ENCODE measurements around the gene ZRANB3.
"Not testable (repeated sequence)": the region's sequence is repeated elsewhere in the genome, so short reads cannot be mapped to it uniquely, and the experiment has no call there.

ZRANB3 gene

DNA sequence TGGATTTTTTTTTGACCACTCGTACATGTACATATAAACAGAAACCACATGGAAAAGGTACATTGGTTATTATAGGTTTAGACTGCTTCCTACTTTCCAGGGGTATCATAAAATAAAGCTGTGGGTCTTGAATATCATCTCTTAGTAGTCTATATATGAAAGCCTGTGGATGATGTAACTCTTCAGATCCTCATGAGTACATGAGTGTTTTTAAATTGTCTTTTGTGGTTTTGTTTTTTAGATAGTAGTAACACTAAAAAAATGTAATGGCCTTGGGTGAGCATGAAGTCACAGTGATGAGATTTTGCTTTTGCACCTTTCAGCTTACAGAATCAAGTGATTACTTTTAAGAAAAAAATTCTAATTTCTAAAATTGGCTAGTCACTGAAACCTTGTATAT, 398.7 kb downstream of the ZRANB3 start:
- Mint-ChIP-seq H3K4me3 (no peak overlapping the region), H3K27ac (peak overlapping the region in 1 of 2 donors; percentile 7), H3K27me3 (no peaks in the 10 kb centered on the region), H3K9me3 (no peaks in the 10 kb centered on the region), H3K4me1 (peaks cover 16% of the 10 kb centered on the region)
- DNase-seq (no peak), ATAC-seq (peak; percentile 45)

DNA sequence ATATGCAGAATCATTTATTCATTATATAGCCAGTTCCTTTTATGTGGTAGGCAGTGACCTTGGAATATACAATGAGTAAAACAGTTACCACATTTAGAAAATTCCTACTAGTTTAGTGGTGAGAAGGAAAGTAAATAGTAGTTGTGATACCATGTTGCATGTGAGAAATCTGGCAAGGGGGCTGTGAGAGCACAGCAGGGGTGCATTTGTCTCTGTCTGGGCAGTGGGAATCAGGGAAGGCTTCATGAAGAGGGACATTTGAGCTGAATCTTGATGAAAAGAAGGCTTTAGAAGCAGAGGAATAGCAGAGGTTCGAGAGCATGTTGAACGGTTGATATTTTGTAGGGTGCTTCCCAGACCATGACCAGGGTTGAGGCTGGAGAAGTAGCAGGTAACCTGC, 400.3 kb downstream of the ZRANB3 start:
- Mint-ChIP-seq H3K4me3 (no peak overlapping the region), H3K4me1 (peaks cover 16% of the 10 kb centered on the region), H3K9me3 (no peaks in the 10 kb centered on the region), H3K27ac (peak overlapping the region; percentile 1 to 45), H3K27me3 (no peaks in the 10 kb centered on the region)
- ATAC-seq (no peak), DNase-seq (no peak)

DNA sequence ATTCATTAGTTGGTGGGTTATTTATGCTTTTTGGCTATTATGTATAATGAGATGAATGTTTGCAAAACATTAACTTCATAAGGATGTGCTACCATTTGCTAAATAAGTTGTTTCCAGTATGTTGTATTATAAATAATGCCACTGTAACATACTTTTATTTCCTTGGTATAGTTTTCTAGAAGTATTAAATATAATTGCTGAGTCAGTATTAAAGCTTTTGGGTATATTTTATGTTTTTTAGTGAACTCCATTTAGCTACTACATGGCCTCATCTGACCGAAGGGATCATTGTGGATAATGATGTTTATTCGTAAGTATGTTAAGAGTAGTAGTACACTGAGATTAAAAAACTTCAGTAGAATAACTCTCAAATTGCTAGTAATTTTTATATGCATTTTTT, 405.1 kb downstream of the ZRANB3 start:
- H3K4me1 Mint-ChIP-seq = peaks cover 5% of the 10 kb centered on the region
- no peak for DNase-seq
- H3K27ac Mint-ChIP-seq = peak overlapping the region; percentile 96 to 97
- H3K27me3 Mint-ChIP-seq = no peaks in the 10 kb centered on the region
- no peak for ATAC-seq
- H3K4me3 Mint-ChIP-seq = no peak overlapping the region
- H3K9me3 Mint-ChIP-seq = no peaks in the 10 kb centered on the region

DNA sequence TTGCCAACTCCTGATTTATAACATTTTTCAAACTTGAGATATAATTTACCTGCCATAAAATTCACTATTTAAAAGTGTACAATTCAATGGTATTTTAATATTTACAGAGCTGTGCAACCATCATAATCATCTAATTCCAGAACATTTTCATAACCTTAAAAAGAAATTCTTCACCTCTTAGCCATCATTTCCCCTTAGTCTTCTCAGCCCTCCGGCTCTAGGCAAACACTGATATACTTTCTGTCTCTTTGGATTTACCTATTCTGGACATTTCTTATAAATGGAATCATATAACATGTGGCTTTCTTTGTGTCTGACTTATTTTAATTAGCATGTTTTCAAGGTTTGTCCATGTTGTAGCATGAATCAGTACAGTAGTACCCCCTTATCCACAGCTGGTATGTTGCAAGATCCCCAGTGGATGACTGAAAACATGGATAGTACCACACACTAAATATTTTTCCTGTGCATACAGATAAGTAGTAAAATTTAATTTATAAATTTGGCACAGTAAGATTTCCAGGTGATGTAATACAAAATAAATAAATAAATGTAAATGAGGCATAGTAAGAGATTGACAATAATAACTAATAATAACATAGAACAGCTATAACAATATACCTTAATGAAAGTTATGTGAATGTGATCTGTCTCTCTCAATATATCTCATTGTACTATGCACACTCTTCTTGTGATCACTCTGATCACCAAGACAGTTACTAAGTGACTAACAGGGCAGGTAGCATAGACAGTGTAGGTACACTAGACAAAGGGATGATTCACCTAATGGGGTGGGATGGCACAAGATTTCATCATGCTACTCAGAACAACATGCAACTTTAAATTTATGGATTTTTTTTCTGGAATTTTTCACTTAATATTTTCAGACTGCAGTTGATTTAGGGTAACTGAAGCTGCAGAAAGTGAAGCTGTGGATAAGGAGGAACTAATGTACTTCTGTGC, 405.8 kb downstream of the ZRANB3 start:
- H3K27ac Mint-ChIP-seq = peak overlapping the region; percentile 96 to 97
- H3K4me1 Mint-ChIP-seq = no peaks in the 10 kb centered on the region
- no peak overlapping the region for H3K4me3 Mint-ChIP-seq
- ATAC-seq (peak; percentile 96), DNase-seq (no peak)
- H3K27me3 Mint-ChIP-seq = no peaks in the 10 kb centered on the region
- H3K9me3 Mint-ChIP-seq = no peaks in the 10 kb centered on the region

DNA sequence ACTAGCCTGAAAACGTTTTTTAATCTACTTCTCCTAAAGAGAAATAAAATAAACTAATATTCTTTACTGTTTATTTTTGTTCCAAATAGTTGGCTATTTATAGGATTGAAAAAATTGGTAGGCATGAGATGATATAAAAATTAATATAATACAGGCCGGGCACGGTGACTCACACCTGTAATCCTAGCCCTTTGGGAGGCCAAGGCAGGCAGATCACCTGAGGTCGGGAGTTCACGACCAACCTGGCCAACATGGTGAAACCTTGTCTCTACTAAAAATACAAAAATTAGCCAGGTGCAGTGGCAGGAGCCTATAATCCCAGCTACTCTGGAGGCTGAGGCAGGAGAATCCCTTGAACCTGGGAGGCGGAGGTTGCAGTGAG, 409.4 kb downstream of the ZRANB3 start:
- ATAC-seq, H3K4me3 Mint-ChIP-seq, H3K27me3 Mint-ChIP-seq, DNase-seq, H3K4me1 Mint-ChIP-seq, H3K9me3 Mint-ChIP-seq: not testable (repeated sequence)
- H3K27ac Mint-ChIP-seq = peak overlapping the region in 1 of 2 donors; percentile 19

DNA sequence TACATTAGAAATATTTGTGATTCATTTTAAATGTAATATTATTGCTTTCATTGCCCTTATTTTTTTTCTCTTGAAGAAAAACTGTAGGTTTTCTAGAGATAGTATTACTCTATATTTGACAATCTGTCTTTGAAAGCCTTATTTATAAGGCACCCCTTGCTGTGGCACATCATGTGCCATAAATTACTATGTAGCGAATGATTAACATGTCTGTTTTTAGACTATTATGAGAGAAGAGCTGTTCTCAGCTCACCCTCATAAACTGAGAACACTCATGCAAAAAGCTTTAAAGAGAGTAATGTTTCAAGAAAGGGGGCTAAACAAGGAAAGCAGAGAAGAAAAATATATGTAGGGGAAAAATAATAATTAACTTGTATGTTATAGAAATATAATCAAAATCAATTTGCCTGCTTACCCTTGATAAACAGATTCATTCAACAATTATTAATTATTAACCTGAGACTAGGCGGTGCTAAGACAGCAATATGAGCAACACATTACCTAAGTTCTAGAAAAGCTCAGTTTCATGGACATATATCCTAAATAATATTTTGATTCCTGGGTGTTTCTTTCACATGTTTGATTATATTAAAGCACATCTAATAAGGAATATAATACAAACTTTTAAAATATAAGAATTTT, 409.9 kb downstream of the ZRANB3 start:
- ATAC-seq (no peak), DNase-seq (no peak)
- Mint-ChIP-seq H3K4me3 (no peak overlapping the region), H3K9me3 (no peaks in the 10 kb centered on the region), H3K27me3 (no peaks in the 10 kb centered on the region), H3K27ac (no peak overlapping the region), H3K4me1 (no peaks in the 10 kb centered on the region)

DNA sequence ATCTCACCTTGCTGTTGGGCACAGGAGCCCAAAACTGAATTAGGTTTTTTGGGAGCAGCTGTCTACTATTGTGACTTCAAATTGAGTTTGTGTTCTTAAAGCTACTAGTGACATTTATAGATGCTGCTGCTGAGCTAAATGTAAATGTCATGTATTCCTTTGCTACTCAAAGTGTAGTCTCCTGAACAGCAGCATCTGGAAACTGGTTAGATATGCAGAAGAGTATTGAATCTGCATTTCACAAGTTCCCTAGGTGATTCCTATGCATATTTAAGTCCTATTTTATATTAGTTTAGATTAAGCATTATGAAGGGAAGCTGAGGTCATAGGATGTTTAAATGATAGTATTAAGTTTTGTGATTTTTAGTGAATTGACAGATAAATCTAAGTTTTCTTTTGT, 411.4 kb downstream of the ZRANB3 start:
- DNase-seq (no peak), ATAC-seq (no peak)
- Mint-ChIP-seq H3K4me1 (no peaks in the 10 kb centered on the region), H3K9me3 (no peaks in the 10 kb centered on the region), H3K27me3 (no peaks in the 10 kb centered on the region), H3K27ac (peak overlapping the region in 1 of 2 donors; percentile 56), H3K4me3 (no peak overlapping the region)

DNA sequence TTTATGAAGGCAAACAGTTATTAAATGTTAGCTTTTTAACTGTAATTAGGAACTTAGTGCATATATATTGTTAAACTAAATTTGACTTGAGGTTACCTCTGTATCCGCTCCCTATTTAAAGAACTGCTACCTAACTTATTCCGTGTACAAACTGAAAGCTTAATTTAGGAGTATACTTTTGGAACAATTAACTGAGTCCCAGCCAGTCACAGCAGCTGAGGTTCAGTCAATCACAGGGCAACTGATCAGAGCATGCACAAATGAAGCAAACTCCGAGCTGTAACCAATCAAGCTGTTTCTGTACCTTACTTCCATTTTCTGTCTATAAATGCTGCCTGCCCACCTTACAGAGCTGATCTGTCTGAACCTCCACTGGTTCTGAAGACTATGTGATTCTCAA, 417.7 kb downstream of the ZRANB3 start:
- no peaks in the 10 kb centered on the region for H3K9me3 Mint-ChIP-seq
- ATAC-seq (no peak), DNase-seq (no peak)
- H3K27me3 Mint-ChIP-seq = no peaks in the 10 kb centered on the region
- H3K4me3 Mint-ChIP-seq = no peak overlapping the region
- H3K4me1 Mint-ChIP-seq = no peaks in the 10 kb centered on the region
- H3K27ac Mint-ChIP-seq = no peak overlapping the region

DNA sequence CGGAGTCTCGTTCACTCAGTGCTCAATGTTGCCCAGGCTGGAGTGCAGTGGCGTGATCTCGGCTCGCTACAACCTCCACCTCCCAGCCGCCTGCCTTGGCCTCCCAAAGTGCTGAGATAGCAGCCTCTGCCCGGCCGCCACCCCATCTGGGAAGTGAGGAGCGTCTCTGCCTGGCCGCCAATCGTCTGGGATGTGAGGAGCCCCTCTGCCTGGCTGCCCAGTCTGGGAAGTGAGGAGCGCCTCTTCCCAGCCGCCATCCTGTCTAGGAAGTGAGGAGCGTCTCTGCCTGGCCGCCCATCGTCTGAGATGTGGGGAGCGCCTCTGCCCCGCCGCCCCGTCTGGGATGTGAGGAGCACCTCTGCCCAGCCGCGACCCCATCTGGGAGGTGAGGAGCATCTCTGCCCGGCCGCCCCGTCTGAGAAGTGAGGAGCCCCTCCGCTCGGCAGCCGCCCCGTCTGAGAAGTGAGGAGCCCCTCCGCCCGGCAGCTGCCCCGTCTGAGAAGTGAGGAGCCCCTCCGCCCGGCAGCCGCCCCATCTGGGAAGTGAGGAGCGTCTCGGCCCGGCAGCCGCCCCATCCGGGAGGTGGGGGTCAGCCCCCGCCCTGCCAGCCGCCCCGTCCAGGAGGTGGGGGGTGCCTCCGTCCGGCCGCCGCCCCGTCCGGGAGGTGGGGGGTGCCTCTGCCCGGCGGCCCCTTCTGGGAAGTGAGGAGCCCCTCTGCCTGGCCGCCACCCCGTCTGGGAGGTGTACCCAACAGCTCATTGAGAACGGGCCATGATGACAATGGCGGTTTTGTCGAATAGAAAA, 425.3 kb downstream of the ZRANB3 start:
- H3K9me3 Mint-ChIP-seq = peaks cover 6 to 16% of the 10 kb centered on the region in 2 donors

DNA sequence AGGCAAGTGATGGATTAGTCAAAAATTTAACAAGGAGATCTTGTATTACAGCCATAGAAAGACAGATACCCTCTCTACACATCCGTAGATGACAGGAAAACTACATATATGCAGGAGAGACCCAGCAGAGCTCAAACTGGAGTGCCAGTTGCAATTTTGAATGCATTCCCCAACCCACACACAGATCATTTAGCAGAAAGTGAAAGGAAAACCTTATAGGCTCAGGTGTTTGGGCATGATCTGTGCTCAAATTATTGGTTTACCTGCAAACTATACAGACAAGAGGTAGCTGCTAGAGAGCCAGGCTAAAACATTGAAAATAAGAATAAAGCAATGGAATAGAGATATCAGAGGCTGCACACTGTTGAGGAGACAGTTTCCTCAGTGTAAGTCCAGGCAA, 427.2 kb downstream of the ZRANB3 start:
- Mint-ChIP-seq H3K27ac (peak overlapping the region in 1 of 2 donors; percentile 50), H3K4me1 (peaks cover 23% of the 10 kb centered on the region), H3K27me3 (no peaks in the 10 kb centered on the region), H3K9me3 (peaks cover 6 to 16% of the 10 kb centered on the region in 2 donors), H3K4me3 (peak overlapping the region in 1 of 2 donors; percentile 1)
- ATAC-seq = no peak
- no peak for DNase-seq

More for the DNA sequence above, 425.3 kb downstream of the ZRANB3 start:
- H3K27me3 Mint-ChIP-seq, DNase-seq, H3K4me3 Mint-ChIP-seq, ATAC-seq, H3K27ac Mint-ChIP-seq: not testable (repeated sequence)
- H3K4me1 Mint-ChIP-seq = peaks cover 15% of the 10 kb centered on the region

DNA sequence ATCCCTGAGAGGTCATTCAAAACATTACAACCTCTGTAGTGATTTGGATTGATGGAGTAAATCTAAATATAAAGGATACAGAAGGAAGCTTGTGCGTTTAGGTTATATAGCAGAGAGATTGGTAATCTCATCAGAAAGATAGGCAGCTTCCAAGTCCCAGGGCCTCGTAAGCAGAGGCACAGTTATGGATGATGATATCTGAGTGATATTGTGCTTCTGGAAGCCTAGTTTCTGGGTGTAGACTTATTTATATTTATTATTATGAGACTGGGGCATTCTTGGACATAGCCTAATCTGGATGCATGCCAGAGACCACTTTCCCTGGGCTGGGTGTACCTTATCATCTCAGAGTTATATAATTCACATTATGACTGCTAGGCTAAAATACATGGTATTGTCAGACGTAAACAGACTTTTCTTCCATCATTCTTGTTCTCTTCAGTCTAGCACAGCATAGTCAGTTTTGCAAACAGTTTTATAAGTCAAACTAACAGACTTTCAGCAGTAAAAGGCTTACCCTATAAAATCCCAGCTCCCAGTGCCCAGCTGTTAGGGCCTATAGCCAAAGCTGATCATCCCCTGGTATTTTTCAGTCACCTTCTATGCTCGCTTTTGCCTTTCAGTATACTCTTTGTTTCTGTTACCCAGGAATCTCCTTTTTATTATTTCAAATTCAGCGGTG, 431.1 kb downstream of the ZRANB3 start:
- DNase-seq (no peak), ATAC-seq (no peak)
- H3K27me3 Mint-ChIP-seq = no peaks in the 10 kb centered on the region
- peak overlapping the region; percentile 36 to 37 for H3K4me3 Mint-ChIP-seq
- H3K9me3 Mint-ChIP-seq = peaks cover 6 to 9% of the 10 kb centered on the region in 2 donors
- peak overlapping the region; percentile 77 to 80 for H3K27ac Mint-ChIP-seq
- peaks cover 38% of the 10 kb centered on the region for H3K4me1 Mint-ChIP-seq

DNA sequence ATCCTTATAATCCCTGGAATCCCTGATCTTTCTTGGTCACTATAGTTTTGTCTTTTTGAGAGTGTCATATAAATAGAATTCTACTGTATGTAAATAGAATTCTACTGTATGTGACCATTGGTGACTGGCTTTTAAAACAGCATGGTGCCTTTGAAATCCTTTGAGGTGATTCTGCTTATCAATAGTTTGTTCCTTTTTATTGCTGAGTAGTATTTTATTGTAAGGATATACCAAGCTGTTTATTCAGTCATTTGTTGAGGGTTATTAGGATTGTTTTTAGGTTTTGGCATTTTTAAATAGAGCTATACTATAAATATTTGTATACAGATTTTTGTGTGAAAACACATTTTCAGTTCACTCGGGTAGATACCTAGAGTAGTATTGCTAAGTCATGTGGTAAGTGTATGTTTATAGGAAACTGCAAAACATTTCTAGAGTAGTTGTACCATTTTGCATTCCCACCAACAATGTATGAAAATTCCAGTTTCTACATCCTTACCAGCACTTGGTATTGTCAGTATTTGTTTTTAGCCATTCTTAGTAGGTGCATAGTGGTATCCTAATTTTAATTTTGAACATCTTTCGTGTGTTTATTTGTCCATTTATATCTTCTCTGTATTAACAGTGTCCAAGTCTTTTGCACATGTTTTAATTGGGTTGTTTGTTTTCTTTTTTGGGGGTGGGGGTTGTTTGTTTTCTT, 433.3 kb downstream of the ZRANB3 start:
- no peak for ATAC-seq
- no peak overlapping the region for H3K4me3 Mint-ChIP-seq
- H3K4me1 Mint-ChIP-seq = peaks cover 27% of the 10 kb centered on the region
- no peaks in the 10 kb centered on the region for H3K27me3 Mint-ChIP-seq
- H3K9me3 Mint-ChIP-seq = no peaks in the 10 kb centered on the region
- DNase-seq = no peak
- peak overlapping the region in 1 of 2 donors; percentile 15 for H3K27ac Mint-ChIP-seq

DNA sequence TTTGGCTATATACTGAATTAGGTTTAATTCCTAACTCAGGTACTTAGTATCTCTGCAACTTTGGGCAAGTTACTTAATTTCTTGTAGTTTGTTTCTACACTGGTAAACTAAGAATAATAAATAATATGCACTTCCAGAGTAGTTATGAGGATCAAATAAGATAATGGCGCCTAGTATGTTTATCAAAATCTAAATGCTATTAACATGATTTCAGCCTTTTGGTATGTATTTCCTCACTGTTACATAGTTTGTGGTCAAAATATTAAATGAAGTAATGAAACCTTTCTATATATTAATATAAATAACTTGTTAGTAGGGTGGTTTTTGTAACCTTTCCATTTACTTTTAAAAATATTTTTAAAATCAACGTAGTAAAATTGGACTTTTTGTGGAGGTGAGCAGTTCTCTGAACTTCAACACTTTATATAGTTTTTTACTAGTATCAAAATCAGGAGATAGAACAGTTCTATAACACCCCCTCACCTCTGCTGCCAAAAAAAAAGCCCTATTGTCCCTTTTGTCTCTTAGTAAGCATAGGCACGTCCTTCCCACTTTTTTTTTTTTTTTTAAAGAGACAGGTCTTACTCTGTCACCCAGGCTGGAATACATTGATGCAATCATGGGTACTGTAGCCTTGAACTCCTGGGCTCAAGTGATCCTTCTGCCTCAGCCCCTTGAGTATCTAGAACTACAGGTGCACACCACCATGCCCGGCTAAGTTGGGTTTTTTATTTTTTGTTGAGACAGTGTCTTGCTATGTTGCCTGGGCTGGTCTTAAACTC, 434.2 kb downstream of the ZRANB3 start:
- Mint-ChIP-seq H3K4me3 (no peak overlapping the region), H3K27me3 (no peaks in the 10 kb centered on the region), H3K27ac (no peak overlapping the region), H3K4me1 (peaks cover 27% of the 10 kb centered on the region), H3K9me3 (no peaks in the 10 kb centered on the region)
- ATAC-seq (no peak), DNase-seq (no peak)

DNA sequence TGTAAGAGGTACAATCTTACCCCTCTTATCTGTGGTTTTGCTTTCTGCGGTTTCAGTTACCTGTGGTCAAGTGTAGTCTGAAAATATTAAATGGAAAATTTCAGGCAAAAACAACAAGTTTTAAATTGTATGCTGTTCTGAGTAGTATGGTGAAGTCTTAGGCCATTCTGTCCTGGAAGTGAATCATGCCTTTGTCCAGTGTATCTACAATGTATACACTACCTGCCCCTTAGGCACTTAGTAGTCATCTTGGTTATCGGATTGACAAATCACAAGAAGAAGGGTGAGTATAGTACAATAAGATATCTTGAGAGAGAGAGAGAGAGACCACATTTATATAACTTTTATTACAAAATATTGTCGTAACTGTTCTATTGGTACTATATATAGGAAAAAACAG, 435.4 kb downstream of the ZRANB3 start:
- H3K27me3 Mint-ChIP-seq = no peaks in the 10 kb centered on the region
- peaks cover 22% of the 10 kb centered on the region for H3K4me1 Mint-ChIP-seq
- no peaks in the 10 kb centered on the region for H3K9me3 Mint-ChIP-seq
- DNase-seq (no peak), ATAC-seq (no peak)
- no peak overlapping the region for H3K4me3 Mint-ChIP-seq
- no peak overlapping the region for H3K27ac Mint-ChIP-seq
